HepG2 (cell line): ENCODE results near the gene HBEGF. TPM values are rescaled to one million over a fixed set of nuclear protein-coding genes. Genes with fewer than 3 reads are reported as not detected.

Source experiments
- ATAC-seq: fragments of 200-7000 bp; cut with Tn5 transposase; 3 replicates; pipeline ENCODE4 v1.9.1; 2020; ENCODE audit warnings: mild to moderate bottlenecking, moderate library complexity
- BruUV-seq: library from RNA; stranded (reverse); fragments of 400-500 nt; replicated peaks from 2 replicates; lab custom pipeline; 2021; lab: Mats Ljungman, UMichigan
- CTCF ChIA-PET: fragments of 300-600 bp; formaldehyde crosslinking; extraction: SDS; loops from one replicate; lab custom pipeline; 2021; ENCODE audit warnings: low total read pairs, inconsistent platforms, low intra/inter-chr PET ratio; lab: Yijun Ruan, JAX
- POLR2A ChIA-PET: fragments of 350-600 bp; sonication (Branson Sonifier 250); formaldehyde crosslinking; loops from one replicate; lab custom pipeline; 2020; ENCODE audit warnings: antibody characterized with exemption, inconsistent platforms; lab: Yijun Ruan, JAX
- DNase-seq: peaks from one replicate; pipeline ENCODE4 v3.0.0-alpha.2; 2015; ENCODE audit warnings: low spot score
- FAIRE-seq: peaks from 3 replicates; lab custom pipeline; 2011; peaks lifted over from hg19 to GRCh38; lab: Jason Lieb, UNC
- H2AFZ ChIP-seq: one replicate; pipeline ENCODE4 v1.6.1; 2011; ENCODE audit warnings: low read length, inconsistent platforms
- H3K27ac ChIP-seq: fragments of 300-600 bp; 3 replicates; pipeline ENCODE4 v1.8.0; 2011; ENCODE audit warnings: mixed run types, mild to moderate bottlenecking, mixed read lengths, low read length, inconsistent platforms; ENCODE audit not compliant: insufficient read depth; ENCODE audit errors: extremely low read length
- H3K27me3 ChIP-seq, 2 experiments: fragments of 200-600 bp in 1 of 2; 2 replicates in 1 of 2; 3 replicates in 1 of 2; pipeline versions ENCODE4 v1.6.0 to v1.8.0; 2011; ENCODE audit warnings: low read length in 2 of 2, mild to moderate bottlenecking in 2 of 2, moderate library complexity in 2 of 2, inconsistent platforms in 1 of 2; ENCODE audit not compliant: insufficient read depth in 2 of 2, control insufficient read depth in 1 of 2
- H3K36me3 ChIP-seq, 2 experiments: fragments of 200-600 bp in 1 of 2; replicated peaks in 1 of 2; 2 replicates in 1 of 2; 3 replicates in 1 of 2; pipeline versions ENCODE4 v1.5.1 to v1.8.0; 2011; ENCODE audit warnings: low read length in 2 of 2, inconsistent platforms in 1 of 2; ENCODE audit not compliant: insufficient read depth in 2 of 2, control insufficient read depth in 1 of 2
- H3K4me1 ChIP-seq: 2 replicates; pipeline ENCODE4 v1.5.1; 2012; ENCODE audit warnings: low read length, inconsistent platforms; ENCODE audit not compliant: insufficient read depth
- H3K4me2 ChIP-seq: 2 replicates; pipeline ENCODE4 v1.6.0; 2011; ENCODE audit warnings: low read depth, low read length, inconsistent platforms
- H3K4me3 ChIP-seq, 3 experiments: fragments of 200-600 bp in 1 of 3; sonication (generic), shearing (Covaris generic) in 1 of 3; replicated peaks in 1 of 3; 2 replicates each; pipeline ENCODE4 v1.5.1; 2011 to 2016; ENCODE audit warnings: low read length in 3 of 3, inconsistent platforms in 2 of 3, low read depth in 2 of 3, mild to moderate bottlenecking in 2 of 3, control low read depth in 1 of 3, mixed read lengths in 1 of 3; ENCODE audit not compliant: insufficient read depth in 1 of 3
- H3K79me2 ChIP-seq: one replicate; pipeline ENCODE4 v1.6.1; 2011; ENCODE audit warnings: low read length, inconsistent platforms; ENCODE audit not compliant: insufficient read depth
- H3K9ac ChIP-seq: 2 replicates; pipeline ENCODE4 v1.6.0; 2011; ENCODE audit warnings: mild to moderate bottlenecking, low read depth, low read length, inconsistent platforms; ENCODE audit not compliant: insufficient read depth
- H3K9me3 ChIP-seq: 2 replicates; pipeline ENCODE4 v1.5.1; 2012; ENCODE audit warnings: mild to moderate bottlenecking, low read length
- H4K20me1 ChIP-seq: 2 replicates; pipeline ENCODE4 v1.6.0; 2011; ENCODE audit warnings: inconsistent platforms, mild to moderate bottlenecking, low read length, moderate library complexity; ENCODE audit not compliant: insufficient read depth
- ATF1 ChIP-seq: IDR thresholded peaks from 2 replicates; pipeline ENCODE4 v1.6.1; 2016; ENCODE audit warnings: mild to moderate bottlenecking, control low read depth
- EHMT2 ChIP-seq: fragments of 200-600 bp; sonication (generic); IDR thresholded peaks from 2 replicates; pipeline ENCODE4 v1.7.0; 2017; ENCODE audit warnings: antibody characterized with exemption, low read depth, low read length, borderline replicate concordance
- JARID2 ChIP-seq: sonication (generic); formaldehyde crosslinking; IDR thresholded peaks from 2 replicates; pipeline ENCODE4 v1.8.1; 2023; ENCODE audit warnings: missing genetic modification reagents, inconsistent platforms; ENCODE audit not compliant: insufficient replicate concordance
- MEIS1 ChIP-seq: sonication (generic); formaldehyde crosslinking; IDR thresholded peaks from 2 replicates; pipeline ENCODE4 v1.9.0; 2021; ENCODE audit warnings: mild to moderate bottlenecking, missing genetic modification reagents, moderate library complexity, borderline replicate concordance
- MEIS2 ChIP-seq: sonication (generic); formaldehyde crosslinking; IDR thresholded peaks from 2 replicates; pipeline ENCODE4 v1.9.0; 2021; ENCODE audit warnings: mild to moderate bottlenecking, missing genetic modification reagents
- MZF1 ChIP-seq: sonication (generic); formaldehyde crosslinking; IDR thresholded peaks from 2 replicates; pipeline ENCODE4 v1.8.1; 2023; ENCODE audit warnings: mild to moderate bottlenecking, missing genetic modification reagents, borderline replicate concordance
- SMAD9 ChIP-seq: sonication (generic); formaldehyde crosslinking; IDR thresholded peaks from 2 replicates; pipeline ENCODE4 v1.5.1; 2020; ENCODE audit warnings: mild to moderate bottlenecking, missing genetic modification reagents
- ZNF234 ChIP-seq: sonication (generic); formaldehyde crosslinking; conservative IDR thresholded peaks from 2 replicates; pipeline ENCODE4 v1.5.1; 2020; ENCODE audit warnings: mild to moderate bottlenecking, missing genetic modification reagents
- ZNF263 ChIP-seq: sonication (generic); formaldehyde crosslinking; IDR thresholded peaks from 2 replicates; pipeline ENCODE4 v1.4.0; 2020; ENCODE audit warnings: missing genetic modification reagents
- ZNF34 ChIP-seq: sonication (generic); formaldehyde crosslinking; IDR thresholded peaks from 2 replicates; pipeline ENCODE4 v1.4.0; 2020; ENCODE audit warnings: mild to moderate bottlenecking, missing genetic modification reagents, borderline replicate concordance
- ZNF431 ChIP-seq: sonication (generic); formaldehyde crosslinking; IDR thresholded peaks from 2 replicates; pipeline ENCODE4 v1.9.0; 2022; ENCODE audit warnings: missing genetic modification reagents, low read depth, mild to moderate bottlenecking, borderline replicate concordance
- ZNF674 ChIP-seq: sonication (generic); formaldehyde crosslinking; IDR thresholded peaks from 2 replicates; pipeline ENCODE4 v1.5.0; 2020; ENCODE audit warnings: low read depth, mild to moderate bottlenecking, missing genetic modification reagents
- WGBS: methylation state at CpG from one replicate; pipeline ENCODE4 v1.1.6; 2017; ENCODE audit warnings: low lambda C conversion rate; 5-methylcytosine and 5-hydroxymethylcytosine counted together
- in situ Hi-C: cut with HindIII; loops from 2 replicates; pipeline ENCODE4 v1.10.0; 2017; ENCODE audit warnings: low pct_unique_long_range_greater_than_20kb; ENCODE audit not compliant: extremely low pct_ligation_motif_present
- intact Hi-C: fragments of 100-400 bp; cut with micrococcal nuclease; formaldehyde crosslinking; loops from one replicate; pipeline ENCODE4 v1.10.0; 2022; ENCODE audit not compliant: unreplicated experiment
- polyA plus RNA-seq, 8 experiments: library from polyadenylated mRNA; depleted of rRNA in 3 of 8; stranded (reverse) in 7 of 8; unstranded in 1 of 8; fragments of >200 nt; fragmentation: Illumina TruSeq in 4 of 8; extraction: Trizol in 4 of 8; gene quantifications; 2 replicates each; pipeline versions ENCODE4 v1.2.1 to v1.2.3, GENCODE V29; 2011 to 2016; ENCODE audit warnings: low read depth in 4 of 8, missing spikeins in 1 of 8, mixed read lengths in 1 of 8; ENCODE audit not compliant: insufficient read depth in 1 of 8
- total RNA-seq, 5 experiments: library from RNA; depleted of rRNA; stranded (reverse); fragments of >200 nt; fragmentation: Illumina TruSeq; extraction: Trizol; gene quantifications; 2 replicates each; pipeline ENCODE4 v1.2.3, GENCODE V29; 2016; ENCODE audit warnings: low read depth in 1 of 5
- TF ChIP-seq, protein P1 (sequence below): IDR thresholded peaks from 2 replicates; pipeline ENCODE4 v1.6.1; 2012; ENCODE audit warnings: low read depth, low read length, improper control_type of control experiment
- TF ChIP-seq, protein P2 (sequence below): sonication (generic); formaldehyde crosslinking; IDR thresholded peaks from 2 replicates; pipeline ENCODE4 v1.4.0; 2020; ENCODE audit warnings: missing genetic modification reagents

The HBEGF gene
- total and polyA plus RNA-seq, 2 of the 13 experiments (the other 11 are each of a cell fraction or from before 2014, with no cell fraction given) = 1.7 to 5.0 TPM

DNA sequence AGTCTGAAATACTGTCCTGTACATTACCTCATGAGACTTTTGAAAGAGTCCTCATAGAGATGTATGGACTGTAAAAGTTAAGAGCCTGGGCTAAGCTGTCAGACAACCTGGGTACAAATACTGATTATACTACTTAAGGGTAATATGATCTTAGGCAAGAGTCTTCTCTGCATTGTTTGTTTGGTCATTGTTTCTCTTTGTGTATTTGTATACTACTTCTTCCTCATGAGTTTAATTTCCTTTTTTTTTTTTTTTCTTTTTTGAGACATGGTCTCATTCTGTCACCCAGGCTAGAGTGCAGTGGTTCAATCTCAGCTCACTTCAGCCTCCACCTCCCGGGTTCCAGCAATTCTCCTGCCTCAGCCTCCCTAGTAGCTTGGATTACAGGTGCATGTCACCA lies 40.9 kb downstream of the HBEGF start:
- Histone ChIP-seq H3K4me3 (no peak overlapping the region), H3K27ac (no peak overlapping the region), H3K79me2 (peaks cover 25% of the 10 kb centered on the region), H4K20me1 (no peaks in the 10 kb centered on the region), H3K4me1 (peaks cover 36% of the 10 kb centered on the region), H3K27me3 (no peaks in the 10 kb centered on the region; a peak in 1 of 5 replicates), H3K4me2 (no peak overlapping the region), H3K36me3 (0 out of 5 replicates have a peak, but pooled peaks cover 0 to under 1% of the 10 kb centered on the region in 2 experiments), H3K9ac (no peak overlapping the region), H2AFZ (no peak overlapping the region), H3K9me3 (no peaks in the 10 kb centered on the region)
- FAIRE-seq (no peak), DNase-seq (no peak), ATAC-seq (no peak)
- intact Hi-C loops (no loop called here), in situ Hi-C loops (no loop called here)
- no TSS peak for BruUV-seq
- ChIA-PET POLR2A (no interaction called here), CTCF (no interaction called here)
- TF ChIP-seq ZNF263 (no peak), SMAD9 (CRISPR knock-in tag) (no peak), JARID2 (no peak), EHMT2 (no peak), MEIS2 (CRISPR knock-in tag) (no peak), ZNF674 (CRISPR knock-in tag) (no peak), MZF1 (CRISPR knock-in tag) (no peak), ATF1 (CRISPR knock-in tag) (no peak), ZNF34 (no peak), ZNF234 (CRISPR knock-in tag) (no peak), ZNF431 (CRISPR knock-in tag) (no peak), MEIS1 (CRISPR knock-in tag) (no peak)
- TF ChIP-seq, protein P1, sequence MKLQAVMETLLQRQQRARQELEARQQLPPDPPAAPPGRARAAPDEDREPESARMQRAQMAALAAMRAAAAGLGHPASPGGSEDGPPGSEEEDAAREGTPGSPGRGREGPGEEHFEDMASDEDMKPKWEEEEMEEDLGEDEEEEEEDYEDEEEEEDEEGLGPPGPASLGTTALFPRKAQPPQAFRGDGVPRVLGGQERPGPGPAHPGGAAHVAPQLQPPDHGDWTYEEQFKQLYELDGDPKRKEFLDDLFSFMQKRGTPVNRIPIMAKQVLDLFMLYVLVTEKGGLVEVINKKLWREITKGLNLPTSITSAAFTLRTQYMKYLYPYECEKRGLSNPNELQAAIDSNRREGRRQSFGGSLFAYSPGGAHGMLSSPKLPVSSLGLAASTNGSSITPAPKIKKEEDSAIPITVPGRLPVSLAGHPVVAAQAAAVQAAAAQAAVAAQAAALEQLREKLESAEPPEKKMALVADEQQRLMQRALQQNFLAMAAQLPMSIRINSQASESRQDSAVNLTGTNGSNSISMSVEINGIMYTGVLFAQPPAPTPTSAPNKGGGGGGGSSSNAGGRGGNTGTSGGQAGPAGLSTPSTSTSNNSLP = no peak
- TF ChIP-seq, protein P2, sequence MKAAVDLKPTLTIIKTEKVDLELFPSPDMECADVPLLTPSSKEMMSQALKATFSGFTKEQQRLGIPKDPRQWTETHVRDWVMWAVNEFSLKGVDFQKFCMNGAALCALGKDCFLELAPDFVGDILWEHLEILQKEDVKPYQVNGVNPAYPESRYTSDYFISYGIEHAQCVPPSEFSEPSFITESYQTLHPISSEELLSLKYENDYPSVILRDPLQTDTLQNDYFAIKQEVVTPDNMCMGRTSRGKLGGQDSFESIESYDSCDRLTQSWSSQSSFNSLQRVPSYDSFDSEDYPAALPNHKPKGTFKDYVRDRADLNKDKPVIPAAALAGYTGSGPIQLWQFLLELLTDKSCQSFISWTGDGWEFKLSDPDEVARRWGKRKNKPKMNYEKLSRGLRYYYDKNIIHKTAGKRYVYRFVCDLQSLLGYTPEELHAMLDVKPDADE (CRISPR knock-in tag) = no peak
- 61% methylated on average over 1 of the region's 1 CpG for WGBS
